C4-2B (cell line): Measurements from ENCODE around the gene SEC16A.

Source experiments
- CTCF ChIP-seq: fragments of 450-650 bp; conservative IDR thresholded peaks from 2 replicates; pipeline ENCODE4 v1.5.1; 2017; ENCODE audit warnings: mild to moderate bottlenecking
- ZFX ChIP-seq: fragments of 450-650 bp; IDR thresholded peaks from 2 replicates; pipeline ENCODE4 v1.6.1; 2017

GRCh38 chr9:136474021-136474640 lies 8.7 kb downstream of the SEC16A start:
- TF ChIP-seq CTCF, result no peak
- no peak for TF ChIP-seq ZFX
